ENCODE data around the gene JDP2. TPM values are rescaled to one million over a fixed set of nuclear protein-coding genes. Genes with fewer than 3 reads are reported as not detected.
A peak's percentile ranks its signal among the peaks of the same experiment; 100 is the strongest.

The JDP2 gene
- total RNA-seq, 1 donor, result 55.6 TPM

- Histone ChIP-seq H3K4me3 (ENCODE audit: low read length) (peak overlapping the region; percentile 52), H3K9me3 (ENCODE audit: low read depth, low read length) (no peaks in the 10 kb centered on the region), H3K4me1 (ENCODE audit: insufficient read depth, low read length) (peaks cover 45% of the 10 kb centered on the region), H3K27me3 (ENCODE audit: insufficient read depth, low read length) (no peaks in the 10 kb centered on the region)
Measured at GRCh38 chr14:75426332-75427125, 1.3 kb upstream of the JDP2 start.

- Histone ChIP-seq H3K27me3 (ENCODE audit: insufficient read depth, low read length) (no peaks in the 10 kb centered on the region), H3K9me3 (ENCODE audit: low read depth, low read length) (no peaks in the 10 kb centered on the region), H3K4me1 (ENCODE audit: insufficient read depth, low read length) (peaks cover 45% of the 10 kb centered on the region), H3K4me3 (ENCODE audit: low read length) (peak overlapping the region; percentile 52)
Measured at GRCh38 chr14:75427126-75427481, 718 bp upstream of the JDP2 start.

GRCh38 chr14:75428230-75429104, 645 bp downstream of the JDP2 start:
- peaks cover 45% of the 10 kb centered on the region for H3K4me1 ChIP-seq (ENCODE audit: insufficient read depth, low read length)
- H3K4me3 ChIP-seq (ENCODE audit: low read length), result peak overlapping the region; percentile 52
- no peaks in the 10 kb centered on the region for H3K9me3 ChIP-seq (ENCODE audit: low read depth, low read length)
- H3K27me3 ChIP-seq (ENCODE audit: insufficient read depth, low read length), result no peaks in the 10 kb centered on the region

- Histone ChIP-seq H3K4me1 (ENCODE audit: insufficient read depth, low read length) (peaks cover 47% of the 10 kb centered on the region), H3K9me3 (ENCODE audit: low read depth, low read length) (no peaks in the 10 kb centered on the region), H3K27me3 (ENCODE audit: insufficient read depth, low read length) (no peaks in the 10 kb centered on the region), H3K4me3 (ENCODE audit: low read length) (peak overlapping the region; percentile 7)
Measured at GRCh38 chr14:75429562-75429961, 1.7 kb downstream of the JDP2 start.

- Histone ChIP-seq H3K4me1 (ENCODE audit: insufficient read depth, low read length) (peaks cover 52% of the 10 kb centered on the region), H3K9me3 (ENCODE audit: low read depth, low read length) (no peaks in the 10 kb centered on the region), H3K4me3 (ENCODE audit: low read length) (no peak overlapping the region), H3K27me3 (ENCODE audit: insufficient read depth, low read length) (no peaks in the 10 kb centered on the region)
Measured at GRCh38 chr14:75430116-75430515, 2.3 kb downstream of the JDP2 start.

GRCh38 chr14:75430526-75430925, 2.7 kb downstream of the JDP2 start:
- Histone ChIP-seq H3K27me3 (ENCODE audit: insufficient read depth, low read length) (no peaks in the 10 kb centered on the region), H3K9me3 (ENCODE audit: low read depth, low read length) (no peaks in the 10 kb centered on the region), H3K4me3 (ENCODE audit: low read length) (no peak overlapping the region), H3K4me1 (ENCODE audit: insufficient read depth, low read length) (peaks cover 56% of the 10 kb centered on the region)

GRCh38 chr14:75430976-75431375, 3.2 kb downstream of the JDP2 start:
- H3K9me3 ChIP-seq (ENCODE audit: low read depth, low read length), result no peaks in the 10 kb centered on the region
- H3K4me3 ChIP-seq (ENCODE audit: low read length), result no peak overlapping the region
- peaks cover 58% of the 10 kb centered on the region for H3K4me1 ChIP-seq (ENCODE audit: insufficient read depth, low read length)
- no peaks in the 10 kb centered on the region for H3K27me3 ChIP-seq (ENCODE audit: insufficient read depth, low read length)

- Histone ChIP-seq H3K4me1 (ENCODE audit: insufficient read depth, low read length) (peaks cover 57% of the 10 kb centered on the region), H3K4me3 (ENCODE audit: low read length) (no peak overlapping the region), H3K27me3 (ENCODE audit: insufficient read depth, low read length) (no peaks in the 10 kb centered on the region), H3K9me3 (ENCODE audit: low read depth, low read length) (no peaks in the 10 kb centered on the region)
Measured at GRCh38 chr14:75431827-75432226, 4.0 kb downstream of the JDP2 start.

- Histone ChIP-seq H3K9me3 (ENCODE audit: low read depth, low read length) (no peaks in the 10 kb centered on the region), H3K4me3 (ENCODE audit: low read length) (no peak overlapping the region), H3K4me1 (ENCODE audit: insufficient read depth, low read length) (peaks cover 51% of the 10 kb centered on the region), H3K27me3 (ENCODE audit: insufficient read depth, low read length) (no peaks in the 10 kb centered on the region)
Measured at GRCh38 chr14:75432411-75432810, 4.6 kb downstream of the JDP2 start.

- Histone ChIP-seq H3K9me3 (ENCODE audit: low read depth, low read length) (no peaks in the 10 kb centered on the region), H3K4me1 (ENCODE audit: insufficient read depth, low read length) (peaks cover 48% of the 10 kb centered on the region), H3K27me3 (ENCODE audit: insufficient read depth, low read length) (no peaks in the 10 kb centered on the region), H3K4me3 (ENCODE audit: low read length) (no peak overlapping the region)
Measured at GRCh38 chr14:75433631-75434071, 5.8 kb downstream of the JDP2 start.

- H3K27me3 ChIP-seq (ENCODE audit: insufficient read depth, low read length), result no peaks in the 10 kb centered on the region
- no peak overlapping the region for H3K4me3 ChIP-seq (ENCODE audit: low read length)
- H3K4me1 ChIP-seq (ENCODE audit: insufficient read depth, low read length), result peaks cover 42% of the 10 kb centered on the region
- no peaks in the 10 kb centered on the region for H3K9me3 ChIP-seq (ENCODE audit: low read depth, low read length)
Measured at GRCh38 chr14:75434138-75434889, 6.5 kb downstream of the JDP2 start.

GRCh38 chr14:75434890-75435248, 7.0 kb downstream of the JDP2 start:
- Histone ChIP-seq H3K4me3 (ENCODE audit: low read length) (no peak overlapping the region), H3K9me3 (ENCODE audit: low read depth, low read length) (no peaks in the 10 kb centered on the region), H3K4me1 (ENCODE audit: insufficient read depth, low read length) (peaks cover 36% of the 10 kb centered on the region), H3K27me3 (ENCODE audit: insufficient read depth, low read length) (no peaks in the 10 kb centered on the region)

GRCh38 chr14:75435473-75435872, 7.7 kb downstream of the JDP2 start:
- H3K27me3 ChIP-seq (ENCODE audit: insufficient read depth, low read length), result no peaks in the 10 kb centered on the region
- H3K4me1 ChIP-seq (ENCODE audit: insufficient read depth, low read length), result peaks cover 30% of the 10 kb centered on the region
- no peaks in the 10 kb centered on the region for H3K9me3 ChIP-seq (ENCODE audit: low read depth, low read length)
- no peak overlapping the region for H3K4me3 ChIP-seq (ENCODE audit: low read length)

- Histone ChIP-seq H3K27me3 (ENCODE audit: insufficient read depth, low read length) (no peaks in the 10 kb centered on the region), H3K4me1 (ENCODE audit: insufficient read depth, low read length) (peaks cover 22% of the 10 kb centered on the region), H3K9me3 (ENCODE audit: low read depth, low read length) (no peaks in the 10 kb centered on the region), H3K4me3 (ENCODE audit: low read length) (no peak overlapping the region)
Measured at GRCh38 chr14:75437201-75438143, 9.7 kb downstream of the JDP2 start.

All from mononuclear cell (primary cell).